Measurements from ENCODE around the gene SLAMF8.

The SLAMF8 gene

GRCh38 chr1:159791461-159791860 is 35.2 kb upstream of the SLAMF8 start:
- H3K9ac ChIP-seq (ENCODE audit: low read length): no peak overlapping the region
- H3K4me3 ChIP-seq (ENCODE audit: low read length): no peak overlapping the region
- H3K9me3 ChIP-seq (ENCODE audit: control insufficient read depth, low read length): no peaks in the 10 kb centered on the region
- H3K36me3 ChIP-seq (ENCODE audit: control insufficient read depth, insufficient read depth, low read length, severe bottlenecking): no peaks in the 10 kb centered on the region
- H3K4me1 ChIP-seq (ENCODE audit: control insufficient read depth, insufficient read depth, low read length): peaks cover 8% of the 10 kb centered on the region
- H3K27me3 ChIP-seq (replicated peaks; ENCODE audit: control insufficient read depth, insufficient read depth, low read length): peaks cover 19% of the 10 kb centered on the region
- DNase-seq (ENCODE audit: low read depth): no peak

GRCh38 chr1:159795534-159795933 is 31.1 kb upstream of the SLAMF8 start:
- DNase-seq (ENCODE audit: low read depth): no peak
- Histone ChIP-seq H3K9ac (ENCODE audit: low read length) (no peak overlapping the region), H3K9me3 (ENCODE audit: control insufficient read depth, low read length) (no peaks in the 10 kb centered on the region), H3K27me3 (replicated peaks; ENCODE audit: control insufficient read depth, insufficient read depth, low read length) (peaks cover 23% of the 10 kb centered on the region), H3K4me1 (ENCODE audit: control insufficient read depth, insufficient read depth, low read length) (peaks cover 15% of the 10 kb centered on the region), H3K4me3 (ENCODE audit: low read length) (no peak overlapping the region), H3K36me3 (ENCODE audit: control insufficient read depth, insufficient read depth, low read length, severe bottlenecking) (no peaks in the 10 kb centered on the region)

- no peaks in the 10 kb centered on the region for H3K9me3 ChIP-seq (ENCODE audit: control insufficient read depth, low read length)
- H3K36me3 ChIP-seq (ENCODE audit: control insufficient read depth, insufficient read depth, low read length, severe bottlenecking): no peaks in the 10 kb centered on the region
- H3K9ac ChIP-seq (ENCODE audit: low read length): peak overlapping the region; percentile 47
- DNase-seq (ENCODE audit: low read depth): peak; percentile 90
- H3K4me3 ChIP-seq (ENCODE audit: low read length): no peak overlapping the region
- H3K27me3 ChIP-seq (replicated peaks; ENCODE audit: control insufficient read depth, insufficient read depth, low read length): peaks cover 14% of the 10 kb centered on the region
- H3K4me1 ChIP-seq (ENCODE audit: control insufficient read depth, insufficient read depth, low read length): peaks cover 17% of the 10 kb centered on the region
Measured at GRCh38 chr1:159798893-159799292, 27.8 kb upstream of the SLAMF8 start.

- H3K9ac ChIP-seq (ENCODE audit: low read length): peak overlapping the region; percentile 47
- H3K36me3 ChIP-seq (ENCODE audit: control insufficient read depth, insufficient read depth, low read length, severe bottlenecking): no peaks in the 10 kb centered on the region
- no peaks in the 10 kb centered on the region for H3K9me3 ChIP-seq (ENCODE audit: control insufficient read depth, low read length)
- H3K4me3 ChIP-seq (ENCODE audit: low read length): no peak overlapping the region
- peaks cover 20% of the 10 kb centered on the region for H3K4me1 ChIP-seq (ENCODE audit: control insufficient read depth, insufficient read depth, low read length)
- DNase-seq (ENCODE audit: low read depth): no peak
- H3K27me3 ChIP-seq (replicated peaks; ENCODE audit: control insufficient read depth, insufficient read depth, low read length): peaks cover 13% of the 10 kb centered on the region
Measured at GRCh38 chr1:159799446-159799985, 27.2 kb upstream of the SLAMF8 start.

- Histone ChIP-seq H3K9ac (ENCODE audit: low read length) (no peak overlapping the region), H3K4me3 (ENCODE audit: low read length) (no peak overlapping the region), H3K9me3 (ENCODE audit: control insufficient read depth, low read length) (no peaks in the 10 kb centered on the region), H3K36me3 (ENCODE audit: control insufficient read depth, insufficient read depth, low read length, severe bottlenecking) (no peaks in the 10 kb centered on the region), H3K4me1 (ENCODE audit: control insufficient read depth, insufficient read depth, low read length) (peaks cover 20% of the 10 kb centered on the region), H3K27me3 (replicated peaks; ENCODE audit: control insufficient read depth, insufficient read depth, low read length) (peaks cover 13% of the 10 kb centered on the region)
- DNase-seq (ENCODE audit: low read depth): no peak
Measured at GRCh38 chr1:159800177-159800930, 26.3 kb upstream of the SLAMF8 start.

GRCh38 chr1:159802111-159802510 is 24.6 kb upstream of the SLAMF8 start, which contains the start of gene FCRL6:
Gene FCRL6 (plus strand): TSS chr1:159802360. CDS start chr1:159802425, 65 bp downstream.
- no peak for DNase-seq (ENCODE audit: low read depth)
- Histone ChIP-seq H3K27me3 (replicated peaks; ENCODE audit: control insufficient read depth, insufficient read depth, low read length) (peaks cover 3% of the 10 kb centered on the region), H3K9me3 (ENCODE audit: control insufficient read depth, low read length) (no peaks in the 10 kb centered on the region), H3K36me3 (ENCODE audit: control insufficient read depth, insufficient read depth, low read length, severe bottlenecking) (no peaks in the 10 kb centered on the region), H3K4me1 (ENCODE audit: control insufficient read depth, insufficient read depth, low read length) (peaks cover 20% of the 10 kb centered on the region), H3K4me3 (ENCODE audit: low read length) (no peak within 1 kb of the TSS), H3K9ac (ENCODE audit: low read length) (no peak within 1 kb of the TSS)

GRCh38 chr1:159803956-159804689 is 22.6 kb upstream of the SLAMF8 start:
- no peak overlapping the region for H3K4me3 ChIP-seq (ENCODE audit: low read length)
- DNase-seq (ENCODE audit: low read depth): no peak
- H3K4me1 ChIP-seq (ENCODE audit: control insufficient read depth, insufficient read depth, low read length): peaks cover 17% of the 10 kb centered on the region
- H3K9ac ChIP-seq (ENCODE audit: low read length): no peak overlapping the region
- no peaks in the 10 kb centered on the region for H3K36me3 ChIP-seq (ENCODE audit: control insufficient read depth, insufficient read depth, low read length, severe bottlenecking)
- no peaks in the 10 kb centered on the region for H3K9me3 ChIP-seq (ENCODE audit: control insufficient read depth, low read length)
- peaks cover 3% of the 10 kb centered on the region for H3K27me3 ChIP-seq (replicated peaks; ENCODE audit: control insufficient read depth, insufficient read depth, low read length)

GRCh38 chr1:159804924-159805323 is 21.7 kb upstream of the SLAMF8 start:
- Histone ChIP-seq H3K9ac (ENCODE audit: low read length) (no peak overlapping the region), H3K4me3 (ENCODE audit: low read length) (no peak overlapping the region), H3K9me3 (ENCODE audit: control insufficient read depth, low read length) (no peaks in the 10 kb centered on the region), H3K27me3 (replicated peaks; ENCODE audit: control insufficient read depth, insufficient read depth, low read length) (peaks cover 7% of the 10 kb centered on the region), H3K36me3 (ENCODE audit: control insufficient read depth, insufficient read depth, low read length, severe bottlenecking) (no peaks in the 10 kb centered on the region), H3K4me1 (ENCODE audit: control insufficient read depth, insufficient read depth, low read length) (peaks cover 9% of the 10 kb centered on the region)
- DNase-seq (ENCODE audit: low read depth): no peak

- H3K9me3 ChIP-seq (ENCODE audit: control insufficient read depth, low read length): no peaks in the 10 kb centered on the region
- no peak overlapping the region for H3K4me3 ChIP-seq (ENCODE audit: low read length)
- H3K36me3 ChIP-seq (ENCODE audit: control insufficient read depth, insufficient read depth, low read length, severe bottlenecking): no peaks in the 10 kb centered on the region
- H3K9ac ChIP-seq (ENCODE audit: low read length): no peak overlapping the region
- no peak for DNase-seq (ENCODE audit: low read depth)
- H3K4me1 ChIP-seq (ENCODE audit: control insufficient read depth, insufficient read depth, low read length): no peaks in the 10 kb centered on the region
- peaks cover 9% of the 10 kb centered on the region for H3K27me3 ChIP-seq (replicated peaks; ENCODE audit: control insufficient read depth, insufficient read depth, low read length)
Measured at GRCh38 chr1:159815926-159816325, 10.7 kb upstream of the SLAMF8 start.

- Histone ChIP-seq H3K27me3 (replicated peaks; ENCODE audit: control insufficient read depth, insufficient read depth, low read length) (peaks cover 15% of the 10 kb centered on the region), H3K4me1 (ENCODE audit: control insufficient read depth, insufficient read depth, low read length) (no peaks in the 10 kb centered on the region), H3K9ac (ENCODE audit: low read length) (no peak overlapping the region), H3K9me3 (ENCODE audit: control insufficient read depth, low read length) (no peaks in the 10 kb centered on the region), H3K36me3 (ENCODE audit: control insufficient read depth, insufficient read depth, low read length, severe bottlenecking) (no peaks in the 10 kb centered on the region), H3K4me3 (ENCODE audit: low read length) (no peak overlapping the region)
- peak; percentile 36 for DNase-seq (ENCODE audit: low read depth)
Measured at GRCh38 chr1:159817276-159818041, 9.2 kb upstream of the SLAMF8 start.

Data from adipocyte (in vitro differentiated cells).